Breast epithelium (tissue), 4 donors: ENCODE data around the gene POLR1G. TPM values are rescaled to one million over a fixed set of nuclear protein-coding genes. Genes with fewer than 3 reads are reported as not detected.

Source experiments
- DNase-seq, 2 donors: peaks; one replicate each; pipeline ENCODE4 v3.0.0-alpha.2; 2019; ENCODE audit warnings: low spot score in 2 of 2
- H3K27ac ChIP-seq, 2 donors: fragments of 200-600 bp; sonication (generic) in 1 of 2; one replicate each; pipeline ENCODE4 v1.5.1; 2016 to 2019; ENCODE audit warnings: mild to moderate bottlenecking in 1 of 2
- H3K27me3 ChIP-seq, 2 donors: fragments of 200-600 bp; sonication (generic) in 1 of 2; one replicate each; pipeline versions ENCODE4 v1.5.1 to v1.6.0; 2017 to 2019; ENCODE audit warnings: control low read depth in 1 of 2, mild to moderate bottlenecking in 1 of 2
- H3K36me3 ChIP-seq: fragments of 200-600 bp; one replicate; pipeline ENCODE4 v1.5.1; 2019
- H3K4me1 ChIP-seq, 2 donors: fragments of 200-600 bp; sonication (generic); one replicate each; pipeline ENCODE4 v1.5.1; 2016 to 2019; ENCODE audit warnings: control low read depth in 1 of 2
- H3K4me3 ChIP-seq, 3 donors: fragments of 200-600 bp; sonication (generic); 1 replicate in 2 of 3; 2 replicates in 1 of 3; pipeline ENCODE4 v1.5.1; 2016 to 2019; ENCODE audit warnings: mild to moderate bottlenecking in 3 of 3, moderate library complexity in 2 of 3
- H3K9me3 ChIP-seq, 2 donors: fragments of 200-600 bp; sonication (generic) in 1 of 2; one replicate each; pipeline ENCODE4 v1.5.1; 2016 to 2019; ENCODE audit warnings: control low read depth in 1 of 2
- CTCF ChIP-seq, 3 donors: fragments of 450-650 bp; IDR thresholded peaks; one replicate each; pipeline ENCODE4 v1.5.1; 2016 to 2017; ENCODE audit warnings: antibody characterized with exemption in 3 of 3, mild to moderate bottlenecking in 3 of 3, moderate library complexity in 3 of 3
- POLR2A ChIP-seq: fragments of 450-650 bp; IDR thresholded peaks from one replicate; pipeline ENCODE4 v1.6.1; 2016; ENCODE audit warnings: antibody characterized with exemption, mild to moderate bottlenecking, moderate library complexity
- POLR2AphosphoS5 ChIP-seq, 3 donors: sonication (generic); formaldehyde crosslinking; IDR thresholded peaks; one replicate each; pipeline ENCODE4 v1.6.1; 2017; ENCODE audit warnings: antibody characterized with exemption in 3 of 3
- intact Hi-C: fragments of 100-400 bp; cut with DNase I; formaldehyde crosslinking; loops from one replicate; pipeline ENCODE4 v1.15.1; 2023; ENCODE audit warnings: low total_unique reads
- total RNA-seq, 3 donors: library from RNA; depleted of rRNA; stranded (reverse); fragments of >200 nt; gene quantifications; one replicate each; pipeline ENCODE4 v1.1.0, GENCODE V29; 2016

POLR1G gene
- 1 to 10 TPM; 2.6 to 6.9 (median 5.3) TPM for total RNA-seq

GRCh38 chr19:45406226-45407090 is at the start of gene POLR1G:
Gene POLR1G (plus strand): TSS chr19:45406644. CDS start chr19:45406697, 53 bp downstream.
- Histone ChIP-seq H3K27me3 (no peaks in the 10 kb centered on the region), H3K4me3 (peak within 1 kb of the TSS; percentile 61 to 80 (median 66)), H3K4me1 (peaks cover 4 to 16% of the 10 kb centered on the region in 2 donors), H3K36me3 (no peaks in the 10 kb centered on the region), H3K9me3 (no peaks in the 10 kb centered on the region), H3K27ac (peak within 1 kb of the TSS; percentile 97 to 99)
- TF ChIP-seq POLR2A, result no peak
- TF ChIP-seq CTCF (IDR thresholded peaks at IDR 0.05), result peak in 2 of 3 donors; percentile 26 to 29
- peak; percentile 33 to 70 (median 69) for TF ChIP-seq POLR2AphosphoS5 (IDR thresholded peaks at IDR 0.05)
- intact Hi-C loops, result loop anchor here (2.0 kb wide), 1 partner anchor 16 kb away; the partner anchor contains the start of gene ERCC1
- DNase-seq, result peak; percentile 75 to 76

- no peaks in the 10 kb centered on the region for H3K4me1 ChIP-seq
- TF ChIP-seq CTCF (IDR thresholded peaks at IDR 0.05), result no peak
- TF ChIP-seq POLR2AphosphoS5 (IDR thresholded peaks at IDR 0.05), result no peak
- no peaks in the 10 kb centered on the region for H3K36me3 ChIP-seq
- H3K27ac ChIP-seq, result no peak overlapping the region
- H3K27me3 ChIP-seq, result no peaks in the 10 kb centered on the region
- H3K4me3 ChIP-seq, result no peak overlapping the region
- H3K9me3 ChIP-seq, result no peaks in the 10 kb centered on the region
- no peak for DNase-seq
- intact Hi-C loops, result no loop called here
These were observed 49.5 kb upstream of the POLR1G start for GRCh38 chr19:45356760-45357444.

GRCh38 chr19:45357445-45357783 is 49.0 kb upstream of the POLR1G start:
- Histone ChIP-seq H3K4me3 (no peak overlapping the region), H3K9me3 (no peaks in the 10 kb centered on the region), H3K27ac (no peak overlapping the region), H3K27me3 (no peaks in the 10 kb centered on the region), H3K4me1 (no peaks in the 10 kb centered on the region), H3K36me3 (no peaks in the 10 kb centered on the region)
- no peak for TF ChIP-seq CTCF (IDR thresholded peaks at IDR 0.05)
- no peak for TF ChIP-seq POLR2A
- no peak for TF ChIP-seq POLR2AphosphoS5 (IDR thresholded peaks at IDR 0.05)
- DNase-seq, result no peak
- intact Hi-C loops, result no loop called here

GRCh38 chr19:45358213-45358792 is 48.1 kb upstream of the POLR1G start:
- Histone ChIP-seq H3K36me3 (no peaks in the 10 kb centered on the region), H3K4me1 (no peaks in the 10 kb centered on the region), H3K27me3 (no peaks in the 10 kb centered on the region), H3K9me3 (no peaks in the 10 kb centered on the region), H3K4me3 (no peak overlapping the region), H3K27ac (no peak overlapping the region)
- DNase-seq, result no peak
- TF ChIP-seq POLR2A (no peak), POLR2AphosphoS5 (IDR thresholded peaks at IDR 0.05) (no peak), CTCF (IDR thresholded peaks at IDR 0.05) (no peak)
- intact Hi-C loops, result no loop called here

- DNase-seq, result no peak
- H3K9me3 ChIP-seq, result no peaks in the 10 kb centered on the region
These were observed 44.8 kb upstream of the POLR1G start for GRCh38 chr19:45361608-45362007.

More at GRCh38 chr19:45361608-45362007, 44.8 kb upstream of the POLR1G start:
- Histone ChIP-seq H3K27ac (no peak overlapping the region), H3K4me3 (no peak overlapping the region), H3K36me3 (no peaks in the 10 kb centered on the region), H3K27me3 (no peaks in the 10 kb centered on the region), H3K4me1 (no peaks in the 10 kb centered on the region)
- intact Hi-C loops, result no loop called here
- TF ChIP-seq POLR2A (no peak), POLR2AphosphoS5 (IDR thresholded peaks at IDR 0.05) (no peak), CTCF (IDR thresholded peaks at IDR 0.05) (no peak)
